Activated naive CD4-positive, alpha-beta T cell treated with anti-CD3 and anti-CD28 coated beads, Interleukin-2, amount 50 U/mL, for 16 hours (primary cell): Measurements from ENCODE around the gene ATOH8.

Experiments
- DNase-seq: peaks from one replicate; pipeline ENCODE4 v3.0.0-alpha.2; 2020

ATOH8 gene

DNA sequence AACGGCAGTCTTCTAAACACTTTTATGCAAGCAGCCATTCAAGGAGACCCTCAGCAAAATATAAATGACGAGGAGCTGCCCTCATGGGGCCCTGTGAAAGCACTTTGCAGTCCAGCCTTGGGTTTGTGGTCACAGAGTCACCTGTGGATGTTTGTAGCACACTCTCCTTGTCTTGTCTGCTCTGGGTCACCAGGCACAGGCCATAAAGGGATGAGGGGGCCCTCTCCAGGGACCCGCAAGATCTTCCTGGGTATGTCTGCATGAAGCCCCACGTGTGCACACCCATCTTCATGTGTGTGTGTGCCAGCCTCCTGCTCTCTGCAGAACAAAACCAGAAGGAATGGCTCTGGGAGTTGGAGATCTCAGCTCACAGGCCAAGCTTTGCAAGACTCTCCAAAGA lies 36.2 kb downstream of the ATOH8 start:
- DNase-seq, result no peak

DNA sequence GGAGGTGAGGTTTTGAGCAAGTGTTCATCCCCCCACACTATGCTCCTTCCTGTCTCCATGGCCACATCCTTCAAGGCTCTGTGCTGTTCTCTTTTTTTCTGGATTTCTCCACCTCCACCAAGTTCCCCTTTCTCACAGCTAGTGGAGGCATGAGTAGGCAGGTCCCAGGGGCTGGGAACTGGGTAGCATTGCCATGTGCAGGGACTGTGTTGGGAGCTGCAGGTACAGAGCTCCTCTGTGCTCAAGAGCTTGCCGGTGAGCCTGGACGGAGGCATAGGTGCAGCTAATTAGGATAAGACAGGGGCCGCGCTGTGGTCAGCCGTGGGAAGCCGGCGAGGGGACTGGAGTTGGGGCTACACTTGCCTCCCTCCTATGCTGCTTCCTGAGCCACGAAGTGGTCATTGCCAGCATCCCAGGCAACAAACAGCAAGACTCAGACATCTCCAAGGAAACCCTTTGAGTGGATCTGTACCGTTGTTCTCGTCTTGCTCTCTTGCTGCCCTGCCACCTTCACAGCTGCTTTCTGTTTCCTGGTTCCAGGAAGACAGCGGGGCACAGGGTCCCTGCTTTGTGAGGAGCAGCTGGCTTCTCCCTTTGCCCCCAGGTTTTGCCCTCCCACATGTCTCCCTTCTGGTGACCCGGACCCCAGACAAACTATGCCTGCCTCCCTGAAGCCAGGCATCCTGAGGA lies 36.9 kb downstream of the ATOH8 start:
- DNase-seq, result no peak

DNA sequence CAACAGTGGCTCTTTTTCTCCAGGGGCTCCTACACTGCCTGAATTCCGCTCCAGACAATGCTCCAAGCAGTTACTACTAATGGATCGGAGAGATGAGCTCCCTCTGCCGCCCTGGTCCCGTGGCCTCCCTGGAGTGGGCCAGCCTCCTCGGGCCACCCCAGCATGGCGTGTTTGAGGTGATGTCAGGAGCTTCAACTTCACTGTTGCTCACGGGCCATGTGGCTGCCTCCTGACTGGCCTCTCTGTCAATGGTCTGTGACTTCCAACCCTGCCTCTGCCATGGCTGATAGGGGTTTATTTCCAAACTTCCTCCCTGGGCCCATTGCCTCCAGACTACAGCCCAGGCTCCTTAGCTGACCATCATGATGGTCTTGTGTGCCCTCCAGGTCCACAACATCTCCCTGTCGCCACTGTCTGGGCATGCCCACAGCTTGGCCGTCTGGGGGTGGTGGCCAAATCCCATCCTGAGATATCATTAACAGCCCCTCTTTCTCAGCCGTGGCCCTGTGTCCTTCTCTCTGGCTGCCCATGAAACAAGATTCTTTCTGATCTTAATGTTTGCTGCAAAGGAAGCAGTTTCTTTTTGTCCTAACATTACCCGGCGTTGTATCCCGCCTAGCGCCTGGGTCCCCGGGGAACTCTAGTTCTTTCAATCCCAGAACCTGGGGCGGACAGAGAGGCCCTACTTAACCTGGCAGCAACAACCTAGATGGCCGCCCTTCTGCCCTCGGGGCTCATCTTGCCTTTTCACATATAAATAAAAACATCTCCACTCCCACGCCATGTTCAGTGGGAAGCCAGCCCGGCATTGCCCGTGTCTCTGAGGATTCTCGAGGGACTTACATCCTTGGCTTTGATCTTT lies 38.1 kb downstream of the ATOH8 start:
- no peak for DNase-seq

DNA sequence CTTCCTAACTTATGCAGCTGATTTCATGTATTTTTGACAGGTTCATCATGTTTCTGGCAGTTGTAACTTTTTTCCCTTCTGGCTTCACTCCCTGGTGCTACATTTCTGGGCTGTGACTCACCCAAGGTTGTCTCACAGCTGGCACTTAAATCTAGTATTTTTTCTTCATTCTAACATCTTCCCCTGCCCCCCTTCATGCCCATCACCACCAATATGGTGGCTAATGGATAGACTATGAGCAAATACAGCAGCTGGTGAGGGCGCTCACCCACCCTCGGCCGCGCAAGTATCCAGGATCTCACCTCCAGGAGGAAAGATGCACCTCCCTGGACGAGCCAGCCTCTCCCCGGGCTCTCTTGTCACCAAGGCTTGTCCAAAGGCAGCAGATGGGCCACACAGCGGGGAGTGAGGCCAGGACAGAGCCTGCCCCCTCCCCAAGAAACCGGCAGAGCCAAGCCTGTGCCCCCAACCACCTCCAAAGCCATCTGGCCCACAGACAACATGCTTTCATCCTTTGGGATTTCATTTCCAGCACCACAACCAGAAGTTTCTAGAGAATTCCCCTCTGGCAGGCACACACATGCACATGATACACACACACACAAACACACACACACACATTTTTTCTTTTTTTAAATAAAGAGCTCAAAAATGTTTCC lies 39.1 kb downstream of the ATOH8 start:
- DNase-seq, result no peak

DNA sequence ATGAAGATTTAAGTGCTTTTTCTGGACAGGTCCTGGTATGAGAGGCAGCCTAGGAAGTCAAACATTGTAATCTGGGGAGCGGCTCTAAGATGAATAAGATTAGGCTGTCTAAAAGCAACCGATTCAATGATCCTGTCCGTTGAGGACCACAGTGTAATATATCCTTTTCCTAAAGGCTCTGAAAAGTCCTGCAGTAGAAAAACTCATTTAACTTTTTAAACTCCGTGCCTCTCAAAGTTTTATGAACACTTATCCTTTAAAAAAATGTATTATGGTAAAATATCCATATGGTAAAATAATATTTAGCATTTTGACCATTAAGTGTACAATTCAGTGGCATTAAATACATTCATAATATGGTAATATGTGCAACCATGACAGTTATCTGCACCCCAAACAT lies 39.8 kb downstream of the ATOH8 start:
- no peak for DNase-seq

DNA sequence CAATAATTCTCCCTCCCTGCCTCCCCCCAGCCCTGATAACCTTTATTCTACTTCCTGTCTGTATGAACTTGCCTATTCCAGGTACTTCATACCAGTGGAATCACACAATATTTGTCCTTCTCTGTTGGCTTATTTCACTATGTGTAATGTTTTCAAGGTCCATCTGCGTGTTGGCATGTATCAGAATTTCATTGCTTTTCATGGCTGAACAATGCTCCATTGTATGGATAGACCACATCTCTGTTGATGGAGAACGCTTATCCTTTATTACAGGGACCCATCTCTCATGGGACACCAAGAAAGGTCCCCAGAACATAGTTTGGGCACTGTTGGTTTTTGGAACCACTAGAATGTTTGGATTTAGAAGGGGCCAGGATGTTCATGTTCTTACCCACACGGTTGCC lies 40.2 kb downstream of the ATOH8 start:
- no peak for DNase-seq

DNA sequence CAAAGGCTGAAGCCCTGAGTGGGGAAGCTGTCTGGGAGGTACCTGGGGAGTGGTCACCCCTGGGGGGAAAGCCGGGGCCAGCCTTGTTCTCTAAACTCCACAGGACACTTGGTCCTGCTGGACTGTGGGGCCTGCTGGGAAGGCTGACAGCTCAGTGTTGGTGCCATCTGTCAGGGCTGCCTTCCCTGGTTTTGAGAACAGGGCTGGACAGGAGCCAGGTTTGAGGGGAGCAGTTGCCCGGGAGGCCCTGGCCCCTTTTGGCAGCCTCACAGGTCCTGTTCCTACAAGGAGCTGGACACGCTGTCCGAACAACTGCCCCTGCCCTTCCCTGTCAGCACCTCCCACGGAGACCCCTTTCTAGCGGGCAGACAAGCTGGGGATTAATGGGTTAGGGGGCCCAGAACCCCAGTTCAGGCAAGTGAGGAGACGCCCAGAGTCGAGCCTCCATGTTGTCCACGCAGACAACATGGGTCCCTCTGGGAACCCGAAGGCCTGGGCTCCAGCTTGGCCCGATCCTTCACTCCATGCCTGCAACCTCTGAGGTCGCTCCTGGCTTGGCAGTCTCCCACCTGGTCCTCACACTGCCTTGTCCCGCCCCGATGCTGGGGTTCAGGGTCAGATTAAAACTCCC lies 40.8 kb downstream of the ATOH8 start:
- DNase-seq, result no peak

DNA sequence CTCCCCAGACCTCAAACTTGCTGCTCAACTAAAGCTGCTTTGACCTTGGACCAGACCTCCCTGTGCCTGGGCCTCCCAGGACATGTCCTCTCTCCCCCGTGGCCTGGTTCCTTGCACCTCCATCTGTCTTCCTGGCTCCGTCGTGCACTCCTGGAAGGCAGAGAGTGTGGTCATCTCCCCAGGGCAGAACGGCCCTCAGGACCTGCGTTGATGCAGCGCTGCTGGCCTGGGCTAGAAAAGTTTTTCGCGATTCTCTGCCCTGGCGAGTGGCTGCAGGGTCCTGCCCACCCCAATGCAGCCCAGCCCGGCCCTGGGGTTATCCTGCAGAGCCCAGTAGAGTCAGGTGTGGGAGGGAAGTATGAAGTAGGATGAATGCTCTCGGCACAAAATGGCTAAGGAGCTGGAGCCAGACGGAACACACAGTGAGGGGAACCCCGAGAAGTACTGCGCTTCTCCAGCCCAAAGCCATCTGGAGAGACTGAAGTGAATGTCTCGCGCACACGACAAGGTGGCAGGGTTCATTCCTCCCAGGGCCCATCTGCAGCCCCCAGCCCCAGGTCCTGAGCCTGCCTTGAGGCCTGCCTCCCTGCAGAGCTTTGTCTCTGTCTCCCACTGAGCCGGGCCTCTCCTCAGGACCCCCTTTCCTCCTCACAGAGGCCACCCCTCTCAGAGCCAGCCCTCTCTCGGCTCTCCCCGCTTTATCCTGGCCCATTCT lies 41.7 kb downstream of the ATOH8 start:
- no peak for DNase-seq

DNA sequence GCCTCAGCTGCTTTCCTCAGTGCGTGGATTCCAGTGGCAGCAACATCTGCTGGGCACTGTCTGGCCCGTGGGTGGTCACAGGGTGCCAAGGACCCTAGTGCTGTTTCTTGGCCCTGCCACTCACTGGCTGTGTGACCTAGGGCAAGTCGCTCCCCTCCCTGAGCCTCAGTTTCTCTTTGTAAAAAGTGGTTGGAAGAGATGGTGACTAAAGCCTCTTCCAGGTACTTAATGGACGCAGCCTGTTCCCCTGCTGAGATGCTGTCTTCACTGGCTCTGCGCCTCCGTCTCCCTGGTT lies 42.2 kb downstream of the ATOH8 start:
- DNase-seq, result no peak

DNA sequence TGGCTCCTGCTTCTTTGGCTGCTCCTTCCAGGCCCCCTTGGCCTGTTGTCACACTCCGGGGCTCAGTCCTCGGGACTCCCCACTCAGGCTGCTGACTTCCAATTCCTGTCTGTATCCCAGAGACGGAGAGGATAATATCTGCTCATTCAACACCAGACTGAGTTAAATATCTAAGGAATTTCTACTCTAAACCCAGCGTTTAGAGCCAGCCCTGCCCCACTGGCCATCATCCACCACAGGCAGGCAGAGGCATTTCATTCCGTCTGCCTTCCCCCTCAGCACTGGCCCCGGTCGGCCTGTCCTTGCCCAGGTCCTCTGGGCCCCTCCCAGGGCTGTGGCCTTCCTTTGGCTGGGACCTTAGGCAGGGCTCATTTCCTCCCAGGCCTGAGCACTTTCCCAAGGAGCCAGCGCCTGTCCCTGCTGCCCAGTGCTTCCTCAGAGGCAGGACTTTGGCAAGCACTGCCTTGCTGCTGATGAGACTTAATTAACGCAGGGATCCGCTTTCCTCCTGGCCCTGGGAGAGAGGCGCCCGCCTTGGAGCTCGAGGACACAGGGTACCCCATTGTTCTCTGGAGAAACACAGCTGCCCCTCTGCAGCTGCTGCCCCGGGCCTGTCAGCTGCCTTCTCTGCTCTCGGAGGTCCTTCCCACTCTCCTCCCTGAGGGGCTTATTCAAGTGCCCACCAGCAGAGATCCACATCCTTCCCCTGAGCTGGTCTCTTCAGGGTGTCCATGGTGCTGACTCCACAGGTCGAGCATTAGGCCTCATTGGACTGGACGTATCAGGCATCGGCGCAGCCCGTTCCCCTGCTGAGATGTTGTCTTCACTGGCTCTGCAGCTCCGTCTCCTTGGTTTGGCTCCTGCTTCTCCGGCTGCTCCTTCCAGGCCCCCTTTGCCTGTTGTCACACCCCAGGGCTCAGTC lies 42.8 kb downstream of the ATOH8 start:
- no peak for DNase-seq

DNA sequence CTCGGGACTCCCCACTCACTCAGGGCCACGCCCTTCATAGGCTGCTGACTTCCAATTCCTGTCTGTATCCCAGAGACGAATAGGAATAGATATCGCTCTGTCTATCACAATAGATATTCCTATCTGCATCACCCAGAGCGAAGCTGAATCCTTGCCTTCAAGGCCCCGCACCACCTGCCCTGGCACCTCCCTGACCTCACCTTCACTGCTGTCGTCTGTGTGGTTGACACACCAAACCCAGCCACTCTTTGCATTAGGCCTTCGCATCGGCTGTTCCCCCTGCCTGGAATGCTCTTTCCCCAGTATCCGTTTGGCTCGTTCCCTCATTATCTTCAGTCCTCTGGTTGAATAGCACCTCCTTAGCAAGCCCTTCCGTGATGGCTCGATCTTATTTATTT lies 43.5 kb downstream of the ATOH8 start:
- DNase-seq, result no peak

DNA sequence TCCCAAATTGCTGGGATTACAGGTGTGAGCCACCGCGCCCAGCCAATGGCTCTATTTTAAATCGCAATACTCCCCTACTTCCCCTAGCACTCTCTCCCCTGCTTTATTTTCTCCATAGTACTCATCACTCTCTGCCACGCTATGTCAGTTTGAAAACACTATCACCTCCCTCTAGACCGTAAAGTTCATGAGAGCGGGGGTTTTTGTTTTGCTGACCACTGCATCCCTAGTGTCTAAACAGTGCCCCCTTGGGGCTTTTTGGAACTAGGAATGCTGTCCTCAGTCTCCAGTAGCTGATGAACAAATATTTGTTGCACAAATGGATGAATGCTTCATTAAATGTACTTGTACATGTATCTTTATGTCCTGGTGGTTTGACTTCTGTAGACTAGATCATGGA lies 44.1 kb downstream of the ATOH8 start:
- DNase-seq, result no peak

DNA sequence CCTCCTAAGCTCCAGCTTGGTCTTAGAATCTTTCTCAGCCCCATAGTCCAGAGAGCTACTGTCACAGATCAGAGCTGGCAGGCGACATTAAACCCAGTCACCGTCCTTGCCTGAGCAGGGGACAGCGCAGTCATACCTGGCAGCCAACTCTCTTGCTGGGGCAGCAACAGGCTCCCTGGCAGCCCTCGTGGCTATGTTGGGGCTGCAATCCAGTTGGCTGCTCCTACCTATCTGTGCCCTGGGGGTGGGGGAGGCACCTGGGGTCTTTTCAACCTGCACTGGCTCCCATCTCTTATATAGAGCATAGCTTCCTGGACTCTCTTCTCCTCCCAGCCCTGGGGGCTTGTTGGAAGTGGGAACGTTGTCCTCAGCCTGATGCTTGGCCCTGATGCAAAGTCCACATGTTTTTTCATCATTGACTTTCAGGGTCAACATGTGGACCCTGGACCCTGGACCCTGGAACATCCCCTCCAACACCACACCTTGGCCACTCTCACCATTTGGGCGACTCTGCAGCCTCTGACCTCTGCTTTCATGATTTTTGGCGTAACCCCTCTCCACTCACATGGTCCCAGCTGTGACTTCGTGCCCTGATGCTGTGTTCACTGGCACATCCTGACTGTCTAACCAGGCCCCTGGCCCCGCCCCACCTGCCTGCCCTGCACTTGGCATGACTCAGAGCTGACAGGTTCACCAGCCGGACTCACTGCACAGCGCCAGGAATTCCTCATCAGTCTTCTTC lies 45.6 kb downstream of the ATOH8 start:
- no peak for DNase-seq

DNA sequence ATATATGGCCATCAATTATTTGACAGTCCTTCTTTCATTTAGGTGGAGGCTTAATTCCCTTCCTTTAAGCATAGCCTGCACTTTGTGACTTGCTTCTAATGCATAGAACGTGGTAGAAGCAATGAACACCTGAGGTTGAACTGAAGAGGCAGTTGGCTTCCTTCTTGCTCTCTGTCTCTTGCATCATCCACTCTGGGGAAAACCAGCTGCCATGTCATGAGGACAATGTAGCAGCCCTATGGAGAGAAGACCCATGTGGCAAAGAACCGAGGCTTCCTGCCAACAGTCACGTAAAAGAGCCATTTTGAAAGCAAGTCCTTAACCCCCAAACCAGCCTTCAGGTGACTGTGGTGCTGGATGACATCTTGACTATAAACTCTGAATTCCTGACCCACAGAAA lies 46.8 kb downstream of the ATOH8 start:
- no peak for DNase-seq

DNA sequence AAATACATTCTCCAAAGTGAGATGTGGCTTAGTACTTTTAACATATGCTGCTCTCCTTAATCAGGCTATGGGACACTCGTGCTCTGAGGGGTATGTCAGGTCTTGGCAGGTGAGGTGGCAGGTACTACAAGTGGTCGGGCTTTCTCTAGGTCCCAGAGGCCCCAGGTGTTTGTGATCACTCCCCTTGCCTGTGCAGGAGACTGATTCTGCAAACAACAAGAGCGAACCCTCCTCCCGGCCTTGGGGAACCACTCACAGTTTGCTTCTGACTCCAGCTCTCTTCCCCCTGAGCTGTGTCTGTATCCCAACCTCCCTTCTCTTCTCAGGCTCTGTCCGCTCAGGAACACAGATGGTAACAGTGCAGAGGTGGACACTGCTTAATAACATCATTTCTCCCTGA lies 48.1 kb downstream of the ATOH8 start:
- no peak for DNase-seq

DNA sequence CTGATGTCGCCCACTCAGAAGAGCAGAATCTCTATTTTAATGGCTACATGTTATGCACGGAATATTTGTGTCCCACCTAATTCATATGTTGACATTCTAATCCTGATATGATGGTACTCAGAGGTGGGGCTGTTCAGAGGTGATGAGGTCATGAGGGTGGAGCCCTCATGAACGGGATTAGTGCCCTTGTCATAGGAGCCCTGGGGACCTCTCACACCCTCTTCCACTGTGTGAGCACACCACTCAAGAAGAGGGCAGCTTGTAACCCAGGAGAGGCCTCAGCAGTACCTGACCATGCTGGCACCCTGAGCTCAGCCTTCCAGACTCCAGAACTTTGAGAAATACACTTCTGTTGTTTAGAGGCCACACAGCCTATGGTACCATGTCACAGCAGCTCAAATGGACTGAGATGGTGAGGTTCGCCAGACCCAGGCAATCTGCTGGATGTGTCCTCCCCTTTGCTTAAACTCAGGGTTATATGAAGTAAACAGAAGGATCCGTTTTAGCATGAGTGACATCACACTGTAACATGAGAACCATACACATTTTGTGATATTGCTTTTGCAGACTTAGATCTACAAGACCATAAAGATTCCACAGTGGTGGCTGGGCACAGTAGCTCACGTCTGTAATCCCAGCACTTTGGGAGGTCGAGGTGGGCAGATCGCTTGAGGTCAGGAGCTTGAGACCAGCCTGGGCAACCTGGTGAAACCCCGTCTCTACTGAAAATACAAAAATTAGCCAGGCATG lies 48.7 kb downstream of the ATOH8 start:
- DNase-seq, result no peak

DNA sequence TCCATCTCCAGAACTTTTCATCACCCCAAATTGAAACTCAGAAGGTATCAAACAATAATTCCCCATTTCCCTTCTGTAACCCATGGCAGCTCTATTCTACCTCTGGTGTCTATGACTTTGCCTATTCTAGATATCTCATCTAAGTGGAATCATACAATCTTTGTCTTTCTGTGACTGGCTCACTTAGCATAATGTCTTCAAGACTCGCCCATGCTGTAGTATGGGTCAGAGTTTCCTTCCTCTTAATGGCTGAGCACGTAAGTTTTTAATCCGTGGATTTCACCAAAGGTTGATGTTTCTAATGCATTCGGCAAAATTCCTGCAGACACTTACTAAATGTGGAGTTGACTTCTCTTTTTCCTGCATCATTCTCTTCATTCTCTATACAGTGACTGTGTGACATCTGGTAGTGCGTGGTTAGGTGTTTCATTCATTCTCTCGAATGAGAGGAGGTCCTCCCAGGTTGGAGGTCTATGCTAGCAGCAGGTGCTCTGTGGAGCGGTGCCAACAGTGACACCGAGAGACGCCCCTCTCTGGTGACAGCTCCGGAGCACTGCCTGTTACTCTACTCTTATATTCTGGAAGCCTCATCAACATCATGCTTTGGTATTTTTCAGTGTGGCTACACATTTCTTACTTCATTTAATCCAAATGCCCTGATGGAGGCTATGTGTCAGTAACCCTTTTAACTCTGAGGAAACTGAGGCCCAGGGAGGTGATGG lies 50.1 kb downstream of the ATOH8 start:
- DNase-seq, result no peak

DNA sequence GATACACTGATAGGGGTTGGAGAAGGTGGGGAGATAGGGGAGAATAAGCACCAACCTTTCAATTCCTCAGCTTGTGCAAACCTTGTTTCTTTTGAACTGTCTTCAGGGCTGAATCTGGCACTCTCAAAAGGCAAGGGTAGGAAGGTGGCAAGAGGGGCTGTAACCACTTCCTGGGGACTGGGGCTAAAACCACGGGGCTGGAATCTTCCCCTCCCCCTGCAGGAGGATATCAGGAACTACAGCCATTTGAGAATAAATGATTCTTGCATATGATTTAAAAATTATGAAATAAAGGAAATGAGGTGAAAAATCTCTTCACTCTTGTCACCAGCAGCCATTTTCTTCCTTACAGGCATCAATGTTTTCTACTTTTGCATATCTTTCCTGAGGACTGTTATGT lies 50.8 kb downstream of the ATOH8 start:
- no peak for DNase-seq

DNA sequence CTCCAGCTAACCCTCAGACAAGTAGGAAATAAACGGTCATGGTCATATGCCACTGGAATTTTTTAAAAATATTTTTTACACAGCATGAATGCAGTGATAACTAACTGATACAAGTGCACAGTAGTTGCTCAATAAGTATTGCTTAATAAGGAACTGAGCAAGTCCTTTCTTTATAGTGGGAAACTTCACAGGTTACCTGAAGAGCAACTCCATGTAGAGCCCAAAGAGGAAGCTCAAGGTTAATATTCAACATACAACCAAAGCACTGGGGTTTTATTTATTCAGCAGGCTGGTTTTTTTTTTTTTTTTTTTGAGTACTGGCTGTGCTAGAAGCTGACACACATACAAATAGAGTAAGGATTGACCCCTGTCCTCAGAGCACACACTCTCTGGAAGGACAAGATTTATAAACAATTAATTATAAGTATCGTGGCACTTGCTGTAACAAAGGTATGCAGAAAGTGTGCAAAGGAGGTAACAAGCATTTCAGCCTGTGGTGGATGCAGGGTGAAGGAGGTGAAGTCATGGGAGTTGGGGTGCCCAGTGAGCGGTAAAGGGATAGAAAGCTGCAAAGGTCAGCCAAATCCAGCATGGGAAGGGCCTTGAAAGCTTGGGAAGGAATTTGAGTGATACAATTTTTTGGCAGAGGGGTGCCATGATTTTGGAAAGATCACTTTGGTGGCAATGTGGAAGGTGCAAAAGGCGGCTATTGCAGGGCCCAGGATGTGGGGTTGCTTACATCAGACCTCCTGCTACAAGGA lies 52.7 kb downstream of the ATOH8 start:
- no peak for DNase-seq
